K562 (cell line): ENCODE data around the gene GP1BB. TPM values are rescaled to one million over a fixed set of nuclear protein-coding genes. Genes with fewer than 3 reads are reported as not detected.

ENCODE experiments used
- ATAC-seq: fragments of 200-7000 bp; cut with Tn5 transposase; 3 replicates; pipeline ENCODE4 v1.9.1; 2020; ENCODE audit warnings: moderate library complexity
- BruUV-seq: library from RNA; stranded (reverse); fragments of 400-500 nt; replicated peaks from 2 replicates; lab custom pipeline; 2021; lab: Mats Ljungman, UMichigan
- CTCF ChIA-PET: fragments of 300-600 bp; formaldehyde crosslinking; extraction: SDS; loops from one replicate; lab custom pipeline; 2021; ENCODE audit warnings: low intra/inter-chr PET ratio; lab: Yijun Ruan, JAX
- POLR2A ChIA-PET: fragments of 300-600, 350-650 bp; sonication (Branson Sonifier 250); formaldehyde crosslinking; extraction: SDS; loops from one replicate; lab custom pipeline; 2021; ENCODE audit warnings: antibody characterized with exemption, inconsistent platforms; lab: Yijun Ruan, JAX
- DNase-seq, 4 experiments: peaks; one replicate each; pipeline versions ENCODE4 v3.0.0 to v3.0.0-alpha.2; 2011 to 2018; ENCODE audit warnings: low spot score in 3 of 4, mixed read lengths in 3 of 4; ENCODE audit errors: extremely low read depth in 1 of 4
- FAIRE-seq: peaks from 2 replicates; lab custom pipeline; 2011; peaks lifted over from hg19 to GRCh38; lab: Jason Lieb, UNC
- H2AFZ ChIP-seq: 2 replicates; pipeline ENCODE4 v1.6.0; 2011; ENCODE audit warnings: low read depth, low read length, control low read depth, inconsistent platforms
- H3K27ac ChIP-seq: fragments of 200-600 bp; 3 replicates; pipeline ENCODE4 v1.8.0; 2011; ENCODE audit warnings: low read depth, mild to moderate bottlenecking, control low read depth, inconsistent platforms, low read length, moderate library complexity, mixed read lengths; ENCODE audit errors: extremely low read depth
- H3K27me3 ChIP-seq, 2 experiments: fragments of 300-600 bp in 1 of 2; 2 replicates in 1 of 2; 3 replicates in 1 of 2; pipeline versions ENCODE4 v1.6.0 to v1.8.0; 2011; ENCODE audit warnings: inconsistent platforms in 2 of 2, low read length in 2 of 2, mild to moderate bottlenecking in 1 of 2, mixed read lengths in 1 of 2, moderate library complexity in 1 of 2; ENCODE audit not compliant: control insufficient read depth in 2 of 2, insufficient read depth in 2 of 2
- H3K36me3 ChIP-seq: fragments of 300-600 bp; 3 replicates; pipeline ENCODE4 v1.8.0; 2011; ENCODE audit warnings: mild to moderate bottlenecking, low read length, inconsistent platforms; ENCODE audit not compliant: control insufficient read depth, insufficient read depth
- H3K4me1 ChIP-seq, 2 experiments: fragments of 200-600 bp in 1 of 2; replicated peaks in 1 of 2; 2 replicates in 1 of 2; 3 replicates in 1 of 2; pipeline versions ENCODE4 v1.5.1 to v1.8.0; 2011; ENCODE audit warnings: inconsistent platforms in 2 of 2, low read length in 2 of 2, mild to moderate bottlenecking in 1 of 2, mixed read lengths in 1 of 2, moderate library complexity in 1 of 2; ENCODE audit not compliant: control insufficient read depth in 2 of 2, insufficient read depth in 2 of 2
- H3K4me2 ChIP-seq: 2 replicates; pipeline ENCODE4 v1.6.1; 2011; ENCODE audit warnings: low read length, control low read depth, inconsistent platforms, mixed read lengths; ENCODE audit not compliant: insufficient read depth
- H3K4me3 ChIP-seq: fragments of 200-600 bp; sonication (generic), shearing (Covaris generic); 2 replicates; pipeline ENCODE4 v1.5.1; 2016; ENCODE audit warnings: control low read depth, inconsistent platforms
- H3K79me2 ChIP-seq: fragments of 200-600 bp; 3 replicates; pipeline ENCODE4 v1.8.0; 2011; ENCODE audit warnings: low read length, inconsistent platforms; ENCODE audit not compliant: control insufficient read depth, insufficient read depth
- H3K9ac ChIP-seq, 2 experiments: 2 replicates each; pipeline versions ENCODE4 v1.6.0 to v1.6.1; 2011; ENCODE audit warnings: low read depth in 2 of 2, low read length in 2 of 2, control low read depth in 1 of 2, inconsistent platforms in 1 of 2, mild to moderate bottlenecking in 1 of 2, mixed read lengths in 1 of 2; ENCODE audit not compliant: insufficient read depth in 1 of 2
- H3K9me1 ChIP-seq: one replicate; pipeline ENCODE4 v1.6.0; 2011; ENCODE audit warnings: inconsistent platforms, mild to moderate bottlenecking, low read length, moderate library complexity; ENCODE audit not compliant: control insufficient read depth, insufficient read depth
- H3K9me3 ChIP-seq: replicated peaks from 2 replicates; pipeline ENCODE4 v1.5.1; 2011; ENCODE audit warnings: low read depth, low read length, inconsistent platforms; ENCODE audit not compliant: control insufficient read depth, insufficient read depth
- H4K20me1 ChIP-seq: replicated peaks from 2 replicates; pipeline ENCODE4 v1.6.1; 2011; ENCODE audit warnings: low read length, inconsistent platforms, mixed read lengths; ENCODE audit not compliant: control insufficient read depth, insufficient read depth
- EGR1 ChIP-seq: fragments of 450-650 bp; conservative IDR thresholded peaks from 2 replicates; pipeline ENCODE4 v1.6.1; 2017; ENCODE audit warnings: mild to moderate bottlenecking
- PBX2 ChIP-seq, 2 experiments: IDR thresholded peaks in 1 of 2; conservative IDR thresholded peaks in 1 of 2; 2 replicates each; pipeline ENCODE4 v1.6.1; 2016; ENCODE audit warnings: low read depth in 2 of 2, mild to moderate bottlenecking in 1 of 2, missing compliant biosample characterization in 1 of 2, missing genetic modification characterization in 1 of 2, moderate library complexity in 1 of 2
- SNIP1 ChIP-seq: fragments of 450-650 bp; IDR thresholded peaks from 2 replicates; pipeline ENCODE4 v1.7.1; 2017; ENCODE audit warnings: low read depth, mild to moderate bottlenecking
- TCF15 ChIP-seq: fragments of 250-450 bp; sonication (Bioruptor Pico); IDR thresholded peaks from 2 replicates; pipeline ENCODE4 v1.8.0; 2022; ENCODE audit warnings: moderate library complexity, mild to moderate bottlenecking, inconsistent platforms
- WGBS: fragments of 100-300 bp; shearing (Covaris generic); methylation state at CpG from one replicate; pipeline ENCODE4 v1.1.6; 2016; ENCODE audit warnings: low coverage, mixed read lengths; ENCODE audit not compliant: insufficient coverage; ENCODE audit errors: missing lambda C conversion rate; 5-methylcytosine and 5-hydroxymethylcytosine counted together
- in situ Hi-C: fragments of 300-500 bp; cut with MboI; formaldehyde crosslinking; loops from 4 replicates; pipeline ENCODE4 v1.15.0; 2018; ENCODE audit warnings: inconsistent platforms, mixed read lengths
- intact Hi-C: fragments of 100-400 bp; cut with micrococcal nuclease; formaldehyde crosslinking; loops from 2 replicates; pipeline ENCODE4 v1.14.2; 2022
- polyA plus RNA-seq, 8 experiments: library from polyadenylated mRNA; depleted of rRNA in 4 of 8; stranded (reverse) in 5 of 8; unstranded in 3 of 8; fragments of >200 nt; fragmentation: Nextera tagmentation in 2 of 8; fragmentation: Illumina TruSeq in 1 of 8; extraction: Ambion mirVana in 2 of 8; extraction: Trizol in 1 of 8; gene quantifications; 2 replicates each; pipeline versions ENCODE4 v1.2.1 to v1.2.3, GENCODE V29; 2011 to 2014; ENCODE audit warnings: inconsistent platforms in 1 of 8, missing spikeins in 1 of 8
- total RNA-seq, 7 experiments: library from RNA; depleted of rRNA in 6 of 7; stranded (reverse); fragments of >200 nt in 6 of 7; fragmentation: Illumina TruSeq in 2 of 7; extraction: Trizol in 2 of 7; gene quantifications; 2 replicates each; pipeline versions ENCODE4 v1.2.1 to v1.2.3, GENCODE V29; 2011 to 2021; ENCODE audit warnings: low replicate concordance in 1 of 7
- TF ChIP-seq, protein P1 (sequence below), 2 experiments: fragments of 450-650 bp in 1 of 2; sonication (generic) in 1 of 2; formaldehyde crosslinking in 1 of 2; IDR thresholded peaks; 2 replicates each; pipeline versions ENCODE4 v1.7.1 to v1.9.0; 2016 to 2022; ENCODE audit warnings: inconsistent platforms in 1 of 2, mild to moderate bottlenecking in 1 of 2, missing genetic modification reagents in 1 of 2

The GP1BB gene
- total and polyA plus RNA-seq, 9 of the 15 experiments (the other 6 are each of a cell fraction or from before 2014, with no cell fraction given), result 0.69 to 162 (median 2.8) TPM

DNA sequence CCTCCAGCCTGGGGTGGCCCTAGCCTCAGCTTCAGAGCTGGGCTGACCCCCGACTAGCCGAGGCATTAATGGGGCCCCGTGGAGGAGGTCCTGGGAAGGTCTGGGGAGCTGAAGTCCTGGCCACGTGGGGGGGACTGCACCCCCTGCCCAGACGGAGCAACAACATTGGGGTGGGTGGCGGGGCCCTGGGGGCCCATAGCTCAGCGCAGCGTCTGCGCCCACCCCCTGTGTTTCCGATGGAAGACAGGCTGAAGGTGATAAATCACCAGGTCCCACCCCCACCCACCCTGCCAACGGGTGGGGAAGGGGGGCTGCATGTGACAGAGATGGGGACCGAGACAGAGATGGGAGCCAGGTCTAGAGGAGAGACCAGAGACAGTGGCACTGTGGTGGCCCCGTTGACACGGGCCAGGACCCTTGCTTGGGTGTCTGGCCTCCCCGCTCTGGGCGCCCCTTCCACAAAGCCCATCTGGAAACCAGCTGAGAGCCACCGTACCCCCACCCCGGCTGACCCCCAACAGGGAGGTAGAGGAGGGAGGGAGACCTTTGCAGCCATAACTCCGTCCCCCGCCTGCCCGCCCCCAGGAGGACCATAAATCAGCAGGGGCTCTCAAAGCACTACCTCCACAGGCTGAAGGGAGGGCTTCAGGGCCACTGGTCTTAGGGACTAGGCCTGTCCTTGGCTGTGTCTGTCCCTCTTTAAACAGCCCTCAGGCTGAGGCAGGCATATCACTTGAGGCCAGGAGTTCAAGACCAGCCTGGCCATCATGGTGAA, 8.2 kb downstream of the GP1BB start:
- H3K9me1 ChIP-seq, result peaks cover 2% of the 10 kb centered on the region
- peak overlapping the region; percentile 82 for H3K4me2 ChIP-seq
- FAIRE-seq (no peak), ATAC-seq (no peak), DNase-seq (peak in 2 of 4 experiments; percentile 59 to 67)
- H3K4me3 ChIP-seq, result no peak overlapping the region
- ChIA-PET POLR2A (interaction anchor here (0.5 to 4.2 kb wide), 26 partner anchors 8 to 570 kb away, joined by 3 to 58 read pairs (median 4); partner anchors contain the start of genes GNB1L, GP1BB and RTL10), CTCF (interaction anchor here (0.5 to 5.6 kb wide), 14 partner anchors 14 to 397 kb away, joined by 3 to 156 read pairs (median 4); partner anchors contain the start of gene HIRA)
- H2AFZ ChIP-seq, result peak overlapping the region; percentile 95
- H3K9ac ChIP-seq, result peak overlapping the region in 1 of 2 experiments; percentile 87; a peak in 2 of 4 replicates
- no TSS peak for BruUV-seq
- 47% methylated on average over 21 of the region's 21 CpGs for WGBS
- H3K27ac ChIP-seq, result no peak overlapping the region
- peaks cover 11 to 69% of the 10 kb centered on the region in 2 experiments for H3K4me1 ChIP-seq
- H4K20me1 ChIP-seq, result peaks cover 11% of the 10 kb centered on the region
- H3K9me3 ChIP-seq, result no peaks in the 10 kb centered on the region
- in situ Hi-C loops (loop anchor here (5.0 kb wide), 1 partner anchor 181 kb away; no protein-coding TSS in a partner anchor), intact Hi-C loops (loop anchor here (2.0 to 5.0 kb wide), 5 partner anchors 35 to 386 kb away; partner anchors contain the start of genes GNB1L, RANBP1, RTL10 and TRMT2A)
- H3K27me3 ChIP-seq, result peaks cover 0 to 29% of the 10 kb centered on the region in 2 experiments; a peak in 3 of 5 replicates
- H3K36me3 ChIP-seq, result no peaks in the 10 kb centered on the region
- no peaks in the 10 kb centered on the region for H3K79me2 ChIP-seq
- 0 out of 2 replicates have a peak, but pooled peaks have one; percentile 23 for TF ChIP-seq TCF15 (CRISPR knock-in tag)
- peak; percentile 57 for TF ChIP-seq EGR1
- TF ChIP-seq PBX2 (CRISPR knock-in tag; IDR thresholded peaks at IDR 0.05; ENCODE audit: low read depth), result no peak
- peak; percentile 48; the same call in 1 of the 2 replicates for TF ChIP-seq PBX2 (tag; conservative IDR thresholded peaks at IDR 0.05; ENCODE audit: low read depth)
- no peak for TF ChIP-seq SNIP1
- TF ChIP-seq, protein P1, sequence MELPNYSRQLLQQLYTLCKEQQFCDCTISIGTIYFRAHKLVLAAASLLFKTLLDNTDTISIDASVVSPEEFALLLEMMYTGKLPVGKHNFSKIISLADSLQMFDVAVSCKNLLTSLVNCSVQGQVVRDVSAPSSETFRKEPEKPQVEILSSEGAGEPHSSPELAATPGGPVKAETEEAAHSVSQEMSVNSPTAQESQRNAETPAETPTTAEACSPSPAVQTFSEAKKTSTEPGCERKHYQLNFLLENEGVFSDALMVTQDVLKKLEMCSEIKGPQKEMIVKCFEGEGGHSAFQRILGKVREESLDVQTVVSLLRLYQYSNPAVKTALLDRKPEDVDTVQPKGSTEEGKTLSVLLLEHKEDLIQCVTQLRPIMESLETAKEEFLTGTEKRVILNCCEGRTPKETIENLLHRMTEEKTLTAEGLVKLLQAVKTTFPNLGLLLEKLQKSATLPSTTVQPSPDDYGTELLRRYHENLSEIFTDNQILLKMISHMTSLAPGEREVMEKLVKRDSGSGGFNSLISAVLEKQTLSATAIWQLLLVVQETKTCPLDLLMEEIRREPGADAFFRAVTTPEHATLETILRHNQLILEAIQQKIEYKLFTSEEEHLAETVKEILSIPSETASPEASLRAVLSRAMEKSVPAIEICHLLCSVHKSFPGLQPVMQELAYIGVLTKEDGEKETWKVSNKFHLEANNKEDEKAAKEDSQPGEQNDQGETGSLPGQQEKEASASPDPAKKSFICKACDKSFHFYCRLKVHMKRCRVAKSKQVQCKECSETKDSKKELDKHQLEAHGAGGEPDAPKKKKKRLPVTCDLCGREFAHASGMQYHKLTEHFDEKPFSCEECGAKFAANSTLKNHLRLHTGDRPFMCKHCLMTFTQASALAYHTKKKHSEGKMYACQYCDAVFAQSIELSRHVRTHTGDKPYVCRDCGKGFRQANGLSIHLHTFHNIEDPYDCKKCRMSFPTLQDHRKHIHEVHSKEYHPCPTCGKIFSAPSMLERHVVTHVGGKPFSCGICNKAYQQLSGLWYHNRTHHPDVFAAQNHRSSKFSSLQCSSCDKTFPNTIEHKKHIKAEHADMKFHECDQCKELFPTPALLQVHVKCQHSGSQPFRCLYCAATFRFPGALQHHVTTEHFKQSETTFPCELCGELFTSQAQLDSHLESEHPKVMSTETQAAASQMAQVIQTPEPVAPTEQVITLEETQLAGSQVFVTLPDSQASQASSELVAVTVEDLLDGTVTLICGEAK (IDR thresholded peaks at IDR 0.05), result no peak
- TF ChIP-seq, protein P1 (CRISPR knock-in tag; IDR thresholded peaks at IDR 0.05), result no peak
